Measurements from ENCODE around the gene CHST9. TPM values are rescaled to one million over a fixed set of nuclear protein-coding genes. Genes with fewer than 3 reads are reported as not detected.

Gene CHST9
- total RNA-seq, 4 donors from 2014 or later = 0.21 to 0.98 (median 0.26) TPM

GRCh38 chr18:27211569-27211968, 26.5 kb upstream of the CHST9 start:
- H3K27me3 ChIP-seq = no peaks in the 10 kb centered on the region
- 64% methylated on average over 1 of the region's 1 CpG; no CpG with 5 or more reads in 1 of the 2 donors for WGBS, 2 donors
- H3K27ac ChIP-seq = no peak overlapping the region
- no peaks in the 10 kb centered on the region for H3K9me3 ChIP-seq
- DNase-seq (ENCODE audit: low spot score in 2 of 2) = no peak
- H3K4me3 ChIP-seq = no peak overlapping the region
- no peak for TF ChIP-seq EP300 (IDR thresholded peaks at IDR 0.05)
- no peak for TF ChIP-seq POLR2A (IDR thresholded peaks at IDR 0.05)
- TF ChIP-seq CTCF (IDR thresholded peaks at IDR 0.05) = no peak
- no peaks in the 10 kb centered on the region for H3K36me3 ChIP-seq
- H3K4me1 ChIP-seq = no peaks in the 10 kb centered on the region

- no peak overlapping the region for H3K27ac ChIP-seq
- H3K36me3 ChIP-seq = no peaks in the 10 kb centered on the region
- no peaks in the 10 kb centered on the region for H3K4me1 ChIP-seq
- no peak overlapping the region for H3K4me3 ChIP-seq
- H3K9me3 ChIP-seq = no peaks in the 10 kb centered on the region
- no peaks in the 10 kb centered on the region for H3K27me3 ChIP-seq
- 66 to 71% methylated on average over 3 of the region's 3 CpGs for WGBS, 2 donors
- no peak for DNase-seq (ENCODE audit: low spot score in 2 of 2)
- no peak for TF ChIP-seq EP300 (IDR thresholded peaks at IDR 0.05)
- no peak for TF ChIP-seq CTCF (IDR thresholded peaks at IDR 0.05)
Measured at GRCh38 chr18:27206411-27206810, 21.3 kb upstream of the CHST9 start.

GRCh38 chr18:27202741-27203140, 17.6 kb upstream of the CHST9 start:
- no peak for TF ChIP-seq CTCF (IDR thresholded peaks at IDR 0.05)
- TF ChIP-seq POLR2A (IDR thresholded peaks at IDR 0.05) = no peak
- no peak for TF ChIP-seq EP300 (IDR thresholded peaks at IDR 0.05)
- Histone ChIP-seq H3K27me3 (no peaks in the 10 kb centered on the region), H3K4me3 (no peak overlapping the region), H3K27ac (no peak overlapping the region), H3K36me3 (no peaks in the 10 kb centered on the region), H3K4me1 (no peaks in the 10 kb centered on the region), H3K9me3 (no peaks in the 10 kb centered on the region)
- no peak for DNase-seq (ENCODE audit: low spot score in 2 of 2)
- WGBS, 2 donors = 67 to 82% methylated on average over 2 of the region's 2 CpGs

GRCh38 chr18:27198036-27198435, 12.9 kb upstream of the CHST9 start:
- Histone ChIP-seq H3K4me3 (no peak overlapping the region), H3K27ac (no peak overlapping the region), H3K4me1 (no peaks in the 10 kb centered on the region), H3K9me3 (no peaks in the 10 kb centered on the region), H3K27me3 (no peaks in the 10 kb centered on the region), H3K36me3 (no peaks in the 10 kb centered on the region)
- 50 to 69% methylated on average over 3 of the region's 3 CpGs for WGBS, 2 donors
- DNase-seq (ENCODE audit: low spot score in 2 of 2) = no peak
- no peak for TF ChIP-seq EP300 (IDR thresholded peaks at IDR 0.05)
- no peak for TF ChIP-seq CTCF (IDR thresholded peaks at IDR 0.05)
- TF ChIP-seq POLR2A (IDR thresholded peaks at IDR 0.05) = no peak

GRCh38 chr18:27188309-27188708, 3.2 kb upstream of the CHST9 start:
- WGBS, 2 donors = 97 to 100% methylated on average over 1 of the region's 1 CpG
- no peak for DNase-seq (ENCODE audit: low spot score in 2 of 2)
- Histone ChIP-seq H3K4me3 (no peak overlapping the region), H3K27me3 (peaks cover 0 to 23% of the 10 kb centered on the region in 2 donors), H3K27ac (no peak overlapping the region), H3K9me3 (no peaks in the 10 kb centered on the region), H3K36me3 (no peaks in the 10 kb centered on the region), H3K4me1 (peaks cover 0 to 10% (median 0%) of the 10 kb centered on the region in 4 donors)
- TF ChIP-seq POLR2A (IDR thresholded peaks at IDR 0.05) (no peak), CTCF (IDR thresholded peaks at IDR 0.05) (no peak), EP300 (IDR thresholded peaks at IDR 0.05) (no peak)
